HepG2 (cell line): ENCODE results near the gene SIAH3. TPM values are rescaled to one million over a fixed set of nuclear protein-coding genes. Genes with fewer than 3 reads are reported as not detected.

Experiments used
- ATAC-seq: fragments of 200-7000 bp; cut with Tn5 transposase; 3 replicates; pipeline ENCODE4 v1.9.1; 2020; ENCODE audit warnings: mild to moderate bottlenecking, moderate library complexity
- BruUV-seq: library from RNA; stranded (reverse); fragments of 400-500 nt; replicated peaks from 2 replicates; lab custom pipeline; 2021; lab: Mats Ljungman, UMichigan
- CTCF ChIA-PET: fragments of 300-600 bp; formaldehyde crosslinking; extraction: SDS; loops from one replicate; lab custom pipeline; 2021; ENCODE audit warnings: low total read pairs, inconsistent platforms, low intra/inter-chr PET ratio; lab: Yijun Ruan, JAX
- POLR2A ChIA-PET: fragments of 350-600 bp; sonication (Branson Sonifier 250); formaldehyde crosslinking; loops from one replicate; lab custom pipeline; 2020; ENCODE audit warnings: antibody characterized with exemption, inconsistent platforms; lab: Yijun Ruan, JAX
- DNase-seq: peaks from one replicate; pipeline ENCODE4 v3.0.0-alpha.2; 2015; ENCODE audit warnings: low spot score
- FAIRE-seq: peaks from 3 replicates; lab custom pipeline; 2011; peaks lifted over from hg19 to GRCh38; lab: Jason Lieb, UNC
- H2AFZ ChIP-seq: one replicate; pipeline ENCODE4 v1.6.1; 2011; ENCODE audit warnings: low read length, inconsistent platforms
- H3K27ac ChIP-seq: fragments of 300-600 bp; 3 replicates; pipeline ENCODE4 v1.8.0; 2011; ENCODE audit warnings: mixed run types, mild to moderate bottlenecking, mixed read lengths, low read length, inconsistent platforms; ENCODE audit not compliant: insufficient read depth; ENCODE audit errors: extremely low read length
- H3K27me3 ChIP-seq, 2 experiments: fragments of 200-600 bp in 1 of 2; 2 replicates in 1 of 2; 3 replicates in 1 of 2; pipeline versions ENCODE4 v1.6.0 to v1.8.0; 2011; ENCODE audit warnings: low read length in 2 of 2, mild to moderate bottlenecking in 2 of 2, moderate library complexity in 2 of 2, inconsistent platforms in 1 of 2; ENCODE audit not compliant: insufficient read depth in 2 of 2, control insufficient read depth in 1 of 2
- H3K36me3 ChIP-seq, 2 experiments: fragments of 200-600 bp in 1 of 2; replicated peaks in 1 of 2; 2 replicates in 1 of 2; 3 replicates in 1 of 2; pipeline versions ENCODE4 v1.5.1 to v1.8.0; 2011; ENCODE audit warnings: low read length in 2 of 2, inconsistent platforms in 1 of 2; ENCODE audit not compliant: insufficient read depth in 2 of 2, control insufficient read depth in 1 of 2
- H3K4me1 ChIP-seq: 2 replicates; pipeline ENCODE4 v1.5.1; 2012; ENCODE audit warnings: low read length, inconsistent platforms; ENCODE audit not compliant: insufficient read depth
- H3K4me2 ChIP-seq: 2 replicates; pipeline ENCODE4 v1.6.0; 2011; ENCODE audit warnings: low read depth, low read length, inconsistent platforms
- H3K4me3 ChIP-seq, 3 experiments: fragments of 200-600 bp in 1 of 3; sonication (generic), shearing (Covaris generic) in 1 of 3; replicated peaks in 1 of 3; 2 replicates each; pipeline ENCODE4 v1.5.1; 2011 to 2016; ENCODE audit warnings: low read length in 3 of 3, inconsistent platforms in 2 of 3, low read depth in 2 of 3, mild to moderate bottlenecking in 2 of 3, control low read depth in 1 of 3, mixed read lengths in 1 of 3; ENCODE audit not compliant: insufficient read depth in 1 of 3
- H3K79me2 ChIP-seq: one replicate; pipeline ENCODE4 v1.6.1; 2011; ENCODE audit warnings: low read length, inconsistent platforms; ENCODE audit not compliant: insufficient read depth
- H3K9ac ChIP-seq: 2 replicates; pipeline ENCODE4 v1.6.0; 2011; ENCODE audit warnings: mild to moderate bottlenecking, low read depth, low read length, inconsistent platforms; ENCODE audit not compliant: insufficient read depth
- H3K9me3 ChIP-seq: 2 replicates; pipeline ENCODE4 v1.5.1; 2012; ENCODE audit warnings: mild to moderate bottlenecking, low read length
- H4K20me1 ChIP-seq: 2 replicates; pipeline ENCODE4 v1.6.0; 2011; ENCODE audit warnings: inconsistent platforms, mild to moderate bottlenecking, low read length, moderate library complexity; ENCODE audit not compliant: insufficient read depth
- ARHGAP35 ChIP-seq: sonication (generic); formaldehyde crosslinking; IDR thresholded peaks from 2 replicates; pipeline ENCODE4 v1.9.0; 2022; ENCODE audit warnings: mild to moderate bottlenecking, inconsistent platforms, moderate library complexity, missing genetic modification reagents, borderline replicate concordance
- ARID2 ChIP-seq: sonication (generic); formaldehyde crosslinking; IDR thresholded peaks from 2 replicates; pipeline ENCODE4 v1.8.1; 2022; ENCODE audit warnings: mild to moderate bottlenecking, missing genetic modification reagents, borderline replicate concordance
- CTCF ChIP-seq: sonication (generic); formaldehyde crosslinking; IDR thresholded peaks from 2 replicates; pipeline ENCODE4 v1.5.0; 2020; ENCODE audit warnings: mild to moderate bottlenecking, missing genetic modification reagents, moderate library complexity
- FIP1L1 ChIP-seq: fragments of 200-400 bp; formaldehyde crosslinking; IDR thresholded peaks from 2 replicates; pipeline ENCODE4 v1.6.1; 2018; ENCODE audit warnings: low read depth, mild to moderate bottlenecking, low read length, moderate library complexity, borderline replicate concordance; ENCODE audit not compliant: insufficient read depth
- FOSL2 ChIP-seq: sonication (generic); formaldehyde crosslinking; IDR thresholded peaks from 2 replicates; pipeline ENCODE4 v1.4.0; 2020; ENCODE audit warnings: missing genetic modification reagents
- FOXA3 ChIP-seq: IDR thresholded peaks from 2 replicates; pipeline ENCODE4 v1.6.1; 2016; ENCODE audit warnings: missing genetic modification reagents, missing compliant biosample characterization
- HOXA9 ChIP-seq: sonication (generic); formaldehyde crosslinking; IDR thresholded peaks from 2 replicates; pipeline ENCODE4 v1.8.1; 2022; ENCODE audit warnings: missing genetic modification reagents, mild to moderate bottlenecking, moderate library complexity, borderline replicate concordance
- JUNB ChIP-seq: sonication (generic); formaldehyde crosslinking; IDR thresholded peaks from 2 replicates; pipeline ENCODE4 v1.8.0; 2022; ENCODE audit warnings: missing genetic modification reagents, mild to moderate bottlenecking, borderline replicate concordance
- POGK ChIP-seq: sonication (generic); formaldehyde crosslinking; conservative IDR thresholded peaks from 2 replicates; pipeline ENCODE4 v1.8.0; 2022; ENCODE audit warnings: mild to moderate bottlenecking, moderate library complexity, missing genetic modification reagents
- TEAD3 ChIP-seq: optimal IDR thresholded peaks from 2 replicates; pipeline ENCODE3; 2016; ENCODE audit warnings: borderline replicate concordance
- ZFY ChIP-seq: sonication (generic); formaldehyde crosslinking; IDR thresholded peaks from 2 replicates; pipeline ENCODE4 v1.4.0; 2020; ENCODE audit warnings: missing genetic modification reagents
- ZNF232 ChIP-seq: sonication (generic); formaldehyde crosslinking; IDR thresholded peaks from 2 replicates; pipeline ENCODE4 v1.4.0; 2020; ENCODE audit warnings: missing genetic modification reagents, borderline replicate concordance
- ZNF598 ChIP-seq: sonication (generic); formaldehyde crosslinking; IDR thresholded peaks from 2 replicates; pipeline ENCODE4 v1.5.1; 2020; ENCODE audit warnings: mild to moderate bottlenecking, missing genetic modification reagents, borderline replicate concordance
- ZNF644 ChIP-seq: IDR thresholded peaks from 2 replicates; pipeline ENCODE4 v1.6.1; 2016; ENCODE audit warnings: low read depth
- ZNF770 ChIP-seq: sonication (generic); formaldehyde crosslinking; IDR thresholded peaks from 2 replicates; pipeline ENCODE4 v1.5.0; 2020; ENCODE audit warnings: mild to moderate bottlenecking, missing genetic modification reagents
- ZNF850 ChIP-seq: sonication (generic); formaldehyde crosslinking; conservative IDR thresholded peaks from 2 replicates; pipeline ENCODE4 v1.9.0; 2021; ENCODE audit warnings: mild to moderate bottlenecking, missing genetic modification reagents
- WGBS: methylation state at CpG from one replicate; pipeline ENCODE4 v1.1.6; 2017; ENCODE audit warnings: low lambda C conversion rate; 5-methylcytosine and 5-hydroxymethylcytosine counted together
- in situ Hi-C: cut with HindIII; loops from 2 replicates; pipeline ENCODE4 v1.10.0; 2017; ENCODE audit warnings: low pct_unique_long_range_greater_than_20kb; ENCODE audit not compliant: extremely low pct_ligation_motif_present
- intact Hi-C: fragments of 100-400 bp; cut with micrococcal nuclease; formaldehyde crosslinking; loops from one replicate; pipeline ENCODE4 v1.10.0; 2022; ENCODE audit not compliant: unreplicated experiment
- polyA plus RNA-seq, 8 experiments: library from polyadenylated mRNA; depleted of rRNA in 3 of 8; stranded (reverse) in 7 of 8; unstranded in 1 of 8; fragments of >200 nt; fragmentation: Illumina TruSeq in 4 of 8; extraction: Trizol in 4 of 8; gene quantifications; 2 replicates each; pipeline versions ENCODE4 v1.2.1 to v1.2.3, GENCODE V29; 2011 to 2016; ENCODE audit warnings: low read depth in 4 of 8, missing spikeins in 1 of 8, mixed read lengths in 1 of 8; ENCODE audit not compliant: insufficient read depth in 1 of 8
- total RNA-seq, 5 experiments: library from RNA; depleted of rRNA; stranded (reverse); fragments of >200 nt; fragmentation: Illumina TruSeq; extraction: Trizol; gene quantifications; 2 replicates each; pipeline ENCODE4 v1.2.3, GENCODE V29; 2016; ENCODE audit warnings: low read depth in 1 of 5
- TF ChIP-seq, protein P1 (sequence below): sonication (generic); formaldehyde crosslinking; IDR thresholded peaks from 2 replicates; pipeline ENCODE4 v1.8.0; 2022; ENCODE audit warnings: missing genetic modification reagents, mild to moderate bottlenecking, borderline replicate concordance

SIAH3 gene
- total and polyA plus RNA-seq, 2 of the 13 experiments (the other 11 are each of a cell fraction or from before 2014, with no cell fraction given) = not detected

GRCh38 chr13:45807520-45808099, 43.9 kb downstream of the SIAH3 start (continued):
- TF ChIP-seq FIP1L1 (no peak), HOXA9 (CRISPR knock-in tag) (no peak), FOSL2 (CRISPR knock-in tag) (peak; percentile 84), CTCF (CRISPR knock-in tag) (peak; percentile 78), POGK (no peak), FOXA3 (peak; percentile 62)

DNA sequence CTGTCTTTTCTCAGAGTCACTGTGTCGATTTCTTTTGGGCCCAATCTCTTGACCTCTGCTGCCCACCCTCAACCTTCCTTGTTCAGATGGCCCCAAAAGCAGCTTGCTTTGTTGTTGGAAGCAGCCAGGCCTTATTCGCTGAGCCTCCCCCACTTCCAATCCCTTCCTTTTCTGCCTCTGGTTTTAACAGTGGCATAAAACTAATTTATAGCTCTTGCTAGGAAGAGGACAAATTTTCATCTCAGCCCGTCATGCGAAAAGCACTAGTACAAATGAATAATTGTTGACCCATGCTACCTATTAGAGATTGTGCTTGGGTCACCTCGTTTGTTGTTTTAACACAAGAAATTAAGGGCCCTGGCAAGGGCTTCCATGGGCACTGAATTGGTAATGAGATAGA, 51.1 kb downstream of the SIAH3 start:
- Histone ChIP-seq H3K27me3 (no peaks in the 10 kb centered on the region), H3K27ac (no peak overlapping the region), H3K4me3 (no peak overlapping the region), H3K9me3 (no peaks in the 10 kb centered on the region), H3K79me2 (no peaks in the 10 kb centered on the region), H3K4me2 (no peak overlapping the region), H3K36me3 (no peaks in the 10 kb centered on the region), H3K9ac (no peak overlapping the region), H3K4me1 (no peaks in the 10 kb centered on the region), H2AFZ (no peak overlapping the region), H4K20me1 (no peaks in the 10 kb centered on the region)
- ChIA-PET CTCF (no interaction called here), POLR2A (no interaction called here)
- in situ Hi-C loops = no loop called here
- 50% methylated on average over 5 of the region's 5 CpGs for WGBS
- ATAC-seq (no peak), FAIRE-seq (no peak), DNase-seq (no peak)
- intact Hi-C loops = no loop called here
- no TSS peak for BruUV-seq
- TF ChIP-seq JUNB (CRISPR knock-in tag) (no peak), ZNF644 (CRISPR knock-in tag) (no peak), ZNF770 (CRISPR knock-in tag) (no peak), TEAD3 (CRISPR knock-in tag) (no peak), ZNF598 (CRISPR knock-in tag) (no peak), ZNF850 (no peak), ZFY (CRISPR knock-in tag) (no peak), ZNF232 (CRISPR knock-in tag) (no peak), ARID2 (no peak), ARHGAP35 (CRISPR knock-in tag) (no peak)
- TF ChIP-seq, protein P1, sequence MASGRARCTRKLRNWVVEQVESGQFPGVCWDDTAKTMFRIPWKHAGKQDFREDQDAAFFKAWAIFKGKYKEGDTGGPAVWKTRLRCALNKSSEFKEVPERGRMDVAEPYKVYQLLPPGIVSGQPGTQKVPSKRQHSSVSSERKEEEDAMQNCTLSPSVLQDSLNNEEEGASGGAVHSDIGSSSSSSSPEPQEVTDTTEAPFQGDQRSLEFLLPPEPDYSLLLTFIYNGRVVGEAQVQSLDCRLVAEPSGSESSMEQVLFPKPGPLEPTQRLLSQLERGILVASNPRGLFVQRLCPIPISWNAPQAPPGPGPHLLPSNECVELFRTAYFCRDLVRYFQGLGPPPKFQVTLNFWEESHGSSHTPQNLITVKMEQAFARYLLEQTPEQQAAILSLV (CRISPR knock-in tag) = no peak
